Femur (tissue), 1 donor: Measurements from ENCODE around the gene TMEM229A.
"Not testable (repeated sequence)": the region's sequence is repeated elsewhere in the genome, so short reads cannot be mapped to it uniquely, and the experiment has no call there.

Experiments used
- DNase-seq: peaks from one replicate; pipeline ENCODE4 v3.0.0-alpha.2; 2017

TMEM229A gene

GRCh38 chr7:124031406-124031805 lies 1.5 kb downstream of the TMEM229A start:
- no peak for DNase-seq

GRCh38 chr7:124030964-124031363 lies 1.9 kb downstream of the TMEM229A start:
- DNase-seq: no peak

- DNase-seq: no peak
Measured at GRCh38 chr7:124029396-124030188, 3.3 kb downstream of the TMEM229A start.

GRCh38 chr7:124027236-124027635 lies 5.6 kb downstream of the TMEM229A start:
- no peak for DNase-seq

- not testable (repeated sequence) for DNase-seq
Measured at GRCh38 chr7:124024329-124024728, 8.5 kb downstream of the TMEM229A start.

GRCh38 chr7:124022551-124022950 lies 10.3 kb downstream of the TMEM229A start:
- DNase-seq: no peak

GRCh38 chr7:124020060-124020459 lies 12.8 kb downstream of the TMEM229A start:
- DNase-seq: no peak

GRCh38 chr7:124013306-124013705 lies 19.6 kb downstream of the TMEM229A start:
- DNase-seq: no peak

- DNase-seq: no peak
Measured at GRCh38 chr7:124012864-124013263, 20.0 kb downstream of the TMEM229A start.

- no peak for DNase-seq
Measured at GRCh38 chr7:124009321-124009720, 23.5 kb downstream of the TMEM229A start.

GRCh38 chr7:124008296-124008695 lies 24.6 kb downstream of the TMEM229A start:
- DNase-seq: not testable (repeated sequence)

- DNase-seq: no peak
Measured at GRCh38 chr7:123999703-124000102, 33.2 kb downstream of the TMEM229A start.

GRCh38 chr7:123998921-123999320 lies 33.9 kb downstream of the TMEM229A start:
- no peak for DNase-seq

- DNase-seq: no peak
Measured at GRCh38 chr7:123996327-123996625, 36.6 kb downstream of the TMEM229A start.

- no peak for DNase-seq
Measured at GRCh38 chr7:123995617-123996326, 37.1 kb downstream of the TMEM229A start.

- no peak for DNase-seq
Measured at GRCh38 chr7:123994449-123994848, 38.4 kb downstream of the TMEM229A start.

- no peak for DNase-seq
Measured at GRCh38 chr7:123993996-123994395, 38.9 kb downstream of the TMEM229A start.

GRCh38 chr7:123992913-123993518 lies 39.9 kb downstream of the TMEM229A start:
- no peak for DNase-seq

GRCh38 chr7:123987445-123987844 lies 45.4 kb downstream of the TMEM229A start:
- no peak for DNase-seq
